Neural cell (in vitro differentiated cells): ENCODE data around the gene EVL. TPM values are rescaled to one million over a fixed set of nuclear protein-coding genes. Genes with fewer than 3 reads are reported as not detected.

Source experiments
- H2AFZ ChIP-seq: fragments of 200-600, 300-800 bp; sonication (generic), shearing (Covaris generic); 2 replicates; pipeline ENCODE4 v1.6.0; 2014; ENCODE audit warnings: low read depth, mild to moderate bottlenecking, antibody characterized with exemption, low read length, moderate library complexity
- H3F3A ChIP-seq: fragments of 200-600 bp; shearing (Covaris generic); 2 replicates; pipeline ENCODE4 v1.6.1; 2016; ENCODE audit warnings: mild to moderate bottlenecking, moderate library complexity, mixed read lengths, antibody characterized with exemption, low read length; ENCODE audit not compliant: insufficient read depth, poor library complexity, severe bottlenecking
- H3K27ac ChIP-seq: fragments of 200-600, 300-800 bp; sonication (generic), shearing (Covaris generic); 2 replicates; pipeline ENCODE4 v1.5.1; 2014; ENCODE audit warnings: mild to moderate bottlenecking, low read length, moderate library complexity
- H3K27me3 ChIP-seq: fragments of 300-800, 200-600 bp; sonication (generic), shearing (Covaris generic); 2 replicates; pipeline ENCODE4 v1.6.0; 2014; ENCODE audit warnings: mild to moderate bottlenecking, low read depth, low read length, moderate library complexity; ENCODE audit not compliant: insufficient read depth
- H3K36me3 ChIP-seq: fragments of 300-800, 200-600 bp; sonication (generic), shearing (Covaris generic); 2 replicates; pipeline ENCODE4 v1.5.1; 2014; ENCODE audit warnings: mild to moderate bottlenecking, antibody characterized with exemption, low read length, moderate library complexity; ENCODE audit not compliant: insufficient read depth
- H3K4me2 ChIP-seq: fragments of 300-800, 200-600 bp; sonication (generic), shearing (Covaris generic); 2 replicates; pipeline ENCODE4 v1.6.0; 2014; ENCODE audit warnings: mild to moderate bottlenecking, low read length
- H3K4me3 ChIP-seq: fragments of 300-800, 200-600 bp; sonication (generic), shearing (Covaris generic); 2 replicates; pipeline ENCODE4 v1.5.1; 2014; ENCODE audit warnings: mild to moderate bottlenecking, low read length, moderate library complexity
- H3K79me2 ChIP-seq: fragments of 200-600 bp; shearing (Covaris generic); replicated peaks from 2 replicates; pipeline ENCODE4 v1.6.0; 2014; ENCODE audit warnings: mild to moderate bottlenecking, low read length, moderate library complexity; ENCODE audit not compliant: insufficient read depth
- H3K9ac ChIP-seq: fragments of 300-800, 200-600 bp; sonication (generic), shearing (Covaris generic); 2 replicates; pipeline ENCODE4 v1.6.1; 2016; ENCODE audit warnings: mild to moderate bottlenecking, low read length, mixed read lengths
- H3K9me2 ChIP-seq: fragments of 200-600 bp; shearing (Covaris generic); 2 replicates; pipeline ENCODE4 v1.6.1; 2016; ENCODE audit warnings: mild to moderate bottlenecking, low read length, mixed read lengths; ENCODE audit not compliant: insufficient read depth
- H3K9me3 ChIP-seq: fragments of 200-600, 300-800 bp; sonication (generic), shearing (Covaris generic); 2 replicates; pipeline ENCODE4 v1.6.1; 2016; ENCODE audit warnings: mild to moderate bottlenecking, mixed run types, low read length, moderate library complexity, mixed read lengths
- H4K20me1 ChIP-seq: fragments of 200-600 bp; shearing (Covaris generic); 2 replicates; pipeline ENCODE4 v1.6.1; 2016; ENCODE audit warnings: mild to moderate bottlenecking, mixed run types; ENCODE audit not compliant: insufficient read depth
- CTCF ChIP-seq: fragments of 450-650 bp; IDR thresholded peaks from 2 replicates; pipeline ENCODE4 v1.5.1; 2014; ENCODE audit warnings: antibody characterized with exemption, mild to moderate bottlenecking, moderate library complexity; ENCODE audit not compliant: poor library complexity, severe bottlenecking
- EP300 ChIP-seq: fragments of 450-650 bp; conservative IDR thresholded peaks from 2 replicates; pipeline ENCODE4 v1.6.1; 2014; ENCODE audit warnings: antibody characterized with exemption, mild to moderate bottlenecking, moderate library complexity; ENCODE audit not compliant: poor library complexity, severe bottlenecking
- EZH2 ChIP-seq: fragments of 200-600, 300-800 bp; shearing (Covaris generic), sonication (generic); IDR thresholded peaks from 2 replicates; pipeline ENCODE4 v1.6.1; 2014; ENCODE audit warnings: antibody characterized with exemption, low read length, borderline replicate concordance, mild to moderate bottlenecking; ENCODE audit not compliant: insufficient read depth, poor library complexity, severe bottlenecking
- MXI1 ChIP-seq: fragments of 450-650 bp; conservative IDR thresholded peaks from 2 replicates; pipeline ENCODE4 v1.6.1; 2014; ENCODE audit warnings: antibody characterized with exemption, mild to moderate bottlenecking; ENCODE audit not compliant: poor library complexity, severe bottlenecking
- POLR2AphosphoS5 ChIP-seq: IDR thresholded peaks from 2 replicates; pipeline ENCODE4 v1.6.1; 2012
- RAD21 ChIP-seq: fragments of 450-650 bp; conservative IDR thresholded peaks from 2 replicates; pipeline ENCODE4 v1.6.1; 2014; ENCODE audit warnings: antibody characterized with exemption, mild to moderate bottlenecking, moderate library complexity
- REST ChIP-seq: IDR thresholded peaks from 2 replicates; pipeline ENCODE4 v1.6.1; 2012; ENCODE audit warnings: borderline replicate concordance
- SMC3 ChIP-seq: fragments of 450-650 bp; conservative IDR thresholded peaks from 2 replicates; pipeline ENCODE4 v1.6.1; 2014; ENCODE audit warnings: antibody characterized with exemption, mild to moderate bottlenecking, moderate library complexity; ENCODE audit not compliant: poor library complexity
- TAF1 ChIP-seq: IDR thresholded peaks from 2 replicates; pipeline ENCODE4 v1.6.1; 2012; ENCODE audit warnings: low read depth
- polyA plus RNA-seq: library from polyadenylated mRNA; depleted of rRNA; stranded (reverse); fragments of >200 nt; gene quantifications from 2 replicates; pipeline ENCODE4 v1.2.3, GENCODE V29; 2014

The EVL gene
- polyA plus RNA-seq, 1 donor from 2014 or later = 387 TPM

DNA sequence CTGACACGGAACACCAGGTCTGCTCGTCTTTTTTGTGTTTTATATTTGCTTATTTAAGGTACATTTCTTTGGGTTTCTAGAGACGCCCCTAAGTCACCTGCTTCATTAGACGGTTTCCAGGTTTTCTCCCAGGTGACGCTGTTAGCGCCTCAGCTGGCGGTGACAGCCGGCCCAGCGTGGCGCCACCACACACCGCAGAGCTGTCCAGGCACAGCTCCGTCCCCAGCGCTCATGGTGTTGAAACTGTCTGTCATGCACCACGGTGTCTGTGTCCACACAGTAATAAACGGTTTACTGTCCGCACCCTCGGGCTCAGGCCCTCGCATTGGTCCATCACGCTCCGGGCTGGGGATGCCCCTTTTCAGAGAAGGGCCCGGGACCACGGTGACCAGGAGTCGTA lies 78.7 kb downstream of the EVL start:
- H4K20me1 ChIP-seq = no peaks in the 10 kb centered on the region
- no peak overlapping the region for H3K9ac ChIP-seq
- H3K36me3 ChIP-seq = no peaks in the 10 kb centered on the region
- no peaks in the 10 kb centered on the region for H3K9me2 ChIP-seq
- no peak overlapping the region for H2AFZ ChIP-seq
- H3F3A ChIP-seq = no peaks in the 10 kb centered on the region
- no peak overlapping the region for H3K4me3 ChIP-seq
- TF ChIP-seq POLR2AphosphoS5 (no peak), RAD21 (no peak)
- no peaks in the 10 kb centered on the region for H3K9me3 ChIP-seq
- no peak overlapping the region for H3K27ac ChIP-seq
- H3K27me3 ChIP-seq = no peaks in the 10 kb centered on the region
- no peak overlapping the region for H3K4me2 ChIP-seq
- H3K79me2 ChIP-seq = no peaks in the 10 kb centered on the region

GRCh38 chr14:100144645-100144995 lies 79.4 kb downstream of the EVL start:
- H3K27ac ChIP-seq = no peak overlapping the region
- no peak overlapping the region for H2AFZ ChIP-seq
- H3K4me2 ChIP-seq = no peak overlapping the region
- H4K20me1 ChIP-seq = no peaks in the 10 kb centered on the region
- H3K36me3 ChIP-seq = no peaks in the 10 kb centered on the region
- no peaks in the 10 kb centered on the region for H3F3A ChIP-seq
- no peaks in the 10 kb centered on the region for H3K9me2 ChIP-seq
- H3K9me3 ChIP-seq = no peaks in the 10 kb centered on the region
- H3K27me3 ChIP-seq = no peaks in the 10 kb centered on the region
- H3K4me3 ChIP-seq = no peak overlapping the region
- no peak overlapping the region for H3K9ac ChIP-seq
- H3K79me2 ChIP-seq = no peaks in the 10 kb centered on the region
- TF ChIP-seq POLR2AphosphoS5 (no peak), SMC3 (no peak), EZH2 (no peak), RAD21 (no peak), TAF1 (no peak), EP300 (no peak), REST (no peak), MXI1 (no peak), CTCF (no peak)

DNA sequence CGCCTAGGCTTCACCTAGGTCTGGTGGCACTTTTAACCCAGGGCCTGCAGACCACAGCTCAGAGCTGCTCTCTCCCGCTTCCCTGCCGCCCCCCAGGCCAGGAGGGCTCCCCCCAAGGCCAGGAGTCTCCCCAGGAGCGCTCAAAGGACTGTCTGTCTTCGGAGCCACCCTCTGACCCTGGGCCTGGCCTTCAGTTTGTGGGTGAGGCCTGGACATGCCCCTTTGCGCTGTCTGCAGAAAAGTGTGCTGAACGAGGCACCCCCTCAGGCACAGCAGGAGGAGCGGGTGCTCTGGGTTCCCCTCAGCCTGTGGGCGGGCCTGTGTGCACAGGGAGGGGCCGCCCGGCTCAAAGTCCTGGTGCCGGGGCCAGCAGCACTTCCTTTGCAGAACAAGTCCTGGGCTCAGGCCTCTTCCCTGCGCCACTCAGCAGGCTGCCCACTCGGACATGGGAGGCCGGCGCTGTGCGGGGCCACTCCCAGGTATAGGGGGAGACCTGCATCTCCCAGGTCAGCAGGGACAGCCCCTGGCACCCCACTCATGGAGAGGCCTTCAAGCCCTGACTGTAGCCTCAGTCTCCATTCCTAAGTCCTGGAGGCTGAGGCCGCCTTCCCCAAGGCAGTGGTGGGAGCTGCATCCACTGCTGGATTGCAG lies 79.9 kb downstream of the EVL start:
- Histone ChIP-seq H3K36me3 (no peaks in the 10 kb centered on the region), H3K4me3 (no peak overlapping the region), H3K27me3 (no peaks in the 10 kb centered on the region), H3K79me2 (no peaks in the 10 kb centered on the region), H4K20me1 (no peaks in the 10 kb centered on the region), H3K9me3 (no peaks in the 10 kb centered on the region), H3K27ac (no peak overlapping the region), H3K9me2 (no peaks in the 10 kb centered on the region), H3K9ac (no peak overlapping the region), H3F3A (no peaks in the 10 kb centered on the region), H2AFZ (no peak overlapping the region), H3K4me2 (no peak overlapping the region)
- TF ChIP-seq EP300 = no peak
- no peak for TF ChIP-seq SMC3
- no peak for TF ChIP-seq POLR2AphosphoS5
- TF ChIP-seq EZH2 = no peak
- no peak for TF ChIP-seq CTCF
- TF ChIP-seq TAF1 = no peak
- no peak for TF ChIP-seq RAD21
- no peak for TF ChIP-seq REST
- TF ChIP-seq MXI1 = no peak
